GM18517 (cell line): ENCODE measurements around the gene MC3R.
"Not testable (repeated sequence)": the region's sequence is repeated elsewhere in the genome, so short reads cannot be mapped to it uniquely, and the experiment has no call there.

Source experiments
- ATAC-seq: cut with Tn5 transposase; IDR thresholded peaks from one replicate; pipeline ENCODE4 v1.9.1; 2021; ENCODE audit warnings: mild to moderate bottlenecking, moderate library complexity; ENCODE audit not compliant: unreplicated experiment

The MC3R gene

DNA sequence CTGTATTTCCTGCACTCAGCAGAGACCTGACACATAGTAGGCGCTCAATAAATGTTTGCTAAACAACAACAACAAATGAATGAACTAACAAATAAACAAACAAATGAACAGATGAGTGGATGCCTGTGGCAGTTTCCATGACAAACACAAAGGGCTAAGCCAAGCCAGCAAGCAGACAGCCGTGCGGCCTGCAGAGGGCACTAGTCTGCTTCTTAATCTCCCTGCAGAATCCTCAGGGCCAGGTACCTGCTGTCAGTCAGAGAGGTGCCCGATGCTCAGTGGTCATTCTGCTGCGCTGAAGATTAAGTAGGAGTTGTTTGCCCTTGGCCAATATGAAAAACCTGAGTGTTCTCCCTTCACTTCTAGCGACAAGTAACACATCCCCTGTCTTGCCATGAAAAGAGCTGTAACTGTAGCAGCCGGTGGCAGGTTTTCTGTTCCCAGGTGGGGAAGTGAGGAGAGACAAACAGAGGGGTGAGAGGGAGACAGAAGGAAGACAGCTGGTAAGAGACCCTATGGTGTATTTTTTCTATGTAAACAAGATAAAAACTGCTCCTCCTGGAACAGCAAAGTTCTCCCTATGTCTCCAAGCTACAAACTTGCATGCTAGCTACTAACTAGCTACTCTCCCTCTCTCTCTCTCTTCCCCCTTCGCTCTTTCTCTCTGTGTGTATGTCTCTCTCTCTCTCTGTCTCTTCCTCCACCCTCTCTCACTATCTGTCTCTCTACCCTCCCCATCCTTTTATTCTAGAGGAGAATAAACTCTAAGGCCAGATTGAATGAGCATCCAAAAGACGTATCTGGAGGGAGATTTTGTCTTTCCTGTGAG, at the start of gene MC3R:
Gene MC3R (plus strand): TSS at position 779 of the 829 bp plus-strand sequence. CDS start 112 bp downstream, outside the sequence.
- ATAC-seq: peak; percentile 59

DNA sequence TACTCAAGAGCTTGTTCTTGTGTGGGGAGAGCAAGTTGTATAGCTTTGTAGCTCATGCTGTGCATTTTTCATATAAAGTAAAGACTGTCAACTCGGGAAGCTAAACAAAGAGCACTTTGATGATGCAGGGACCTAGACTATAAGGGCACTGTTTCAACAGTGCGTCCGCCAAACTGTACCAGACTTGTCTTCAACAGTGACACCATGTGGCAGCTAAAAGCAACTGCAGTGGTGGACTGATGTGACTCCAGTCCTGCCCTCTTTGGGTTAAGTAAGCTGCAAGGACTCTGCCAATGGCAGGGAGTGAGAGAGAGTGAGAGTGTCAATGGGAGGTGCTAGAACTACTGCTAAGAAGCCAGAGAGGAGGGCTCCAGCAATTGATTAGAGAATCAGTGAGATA, 48.1 kb upstream of the MC3R start:
- no peak for ATAC-seq

DNA sequence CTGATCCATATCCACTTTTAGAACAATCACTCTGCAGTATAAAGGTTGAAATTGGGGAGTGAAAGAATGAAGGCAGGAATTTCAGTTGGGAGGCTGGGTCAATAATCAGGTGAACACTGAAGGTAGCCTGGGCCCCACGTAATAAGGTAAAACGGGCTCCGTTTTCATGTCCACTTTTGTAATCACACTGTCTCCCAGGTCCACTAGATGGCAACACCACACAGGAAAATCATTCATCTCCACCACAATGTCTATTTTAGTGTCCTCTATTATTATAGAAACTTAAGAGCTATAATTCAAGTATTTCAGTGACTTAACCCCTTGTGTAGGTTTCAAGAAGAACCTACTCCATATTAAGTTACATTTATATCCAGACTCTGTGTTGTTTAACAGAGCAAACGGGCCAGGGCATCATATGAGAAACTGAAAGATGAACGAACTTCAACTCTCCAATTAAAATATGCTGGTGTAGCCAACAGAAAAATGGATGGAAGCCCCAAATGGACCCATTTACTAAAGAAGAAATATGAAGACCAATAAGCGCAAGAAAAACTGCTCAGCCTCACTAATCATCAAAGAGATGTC, 45.9 kb upstream of the MC3R start:
- no peak for ATAC-seq

DNA sequence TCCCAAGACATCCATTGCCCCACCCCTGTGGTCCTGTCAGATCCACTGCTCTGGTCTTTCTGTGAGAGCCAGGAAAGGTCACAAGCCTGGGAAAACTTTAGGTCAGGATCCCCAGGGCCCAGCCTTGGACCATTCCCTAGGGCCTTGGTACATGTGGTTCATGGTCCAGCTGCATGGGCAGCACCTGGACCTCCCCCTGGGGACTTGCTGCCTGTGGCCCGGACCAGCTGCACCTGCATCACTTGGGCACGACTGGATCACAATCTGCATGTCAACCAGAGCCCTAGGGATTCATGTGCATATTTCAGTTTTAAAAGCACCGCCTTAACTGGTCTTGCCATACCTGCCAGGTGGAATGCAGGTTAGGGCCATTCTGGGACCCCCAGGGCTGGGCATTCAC, 44.3 kb upstream of the MC3R start:
- ATAC-seq: no peak

DNA sequence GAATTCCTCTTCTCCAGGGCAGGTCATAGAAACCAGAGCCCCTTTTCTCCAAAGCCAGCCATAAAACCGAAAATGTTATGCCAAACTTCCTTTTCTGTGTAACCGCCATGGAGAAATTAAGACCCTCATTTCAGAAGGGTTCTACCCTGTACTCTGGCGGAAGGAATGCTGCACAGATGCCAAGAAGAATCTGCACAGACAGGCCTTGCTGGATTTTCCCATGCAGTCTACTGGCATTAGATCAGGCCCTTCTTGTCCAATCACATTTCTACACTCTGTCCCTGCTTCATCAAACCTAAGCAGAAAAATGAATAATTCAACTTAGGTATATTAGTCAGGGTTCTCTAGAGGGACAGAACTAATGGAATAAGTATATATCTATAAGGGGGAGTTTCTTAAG, 43.2 kb upstream of the MC3R start:
- ATAC-seq: no peak

DNA sequence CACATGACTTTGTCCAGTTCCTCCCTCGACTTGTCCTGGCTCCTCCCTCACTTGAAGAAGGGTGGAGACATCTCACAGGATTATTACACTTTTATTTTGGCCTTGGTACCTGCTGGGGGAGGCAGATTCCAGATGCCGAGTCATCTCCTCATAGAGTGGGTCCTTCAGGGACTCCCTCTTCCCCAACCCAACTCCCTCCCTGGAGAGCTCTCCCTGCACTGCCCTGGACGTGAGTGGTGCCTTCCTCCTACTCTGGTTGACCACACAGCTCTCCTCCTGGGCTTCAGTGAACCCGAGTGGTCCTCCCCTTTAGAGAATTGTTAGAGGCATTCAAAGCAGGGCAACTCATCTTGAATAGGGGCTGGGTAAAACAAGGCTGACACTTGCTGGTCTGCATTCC, 40.9 kb upstream of the MC3R start:
- ATAC-seq: no peak

DNA sequence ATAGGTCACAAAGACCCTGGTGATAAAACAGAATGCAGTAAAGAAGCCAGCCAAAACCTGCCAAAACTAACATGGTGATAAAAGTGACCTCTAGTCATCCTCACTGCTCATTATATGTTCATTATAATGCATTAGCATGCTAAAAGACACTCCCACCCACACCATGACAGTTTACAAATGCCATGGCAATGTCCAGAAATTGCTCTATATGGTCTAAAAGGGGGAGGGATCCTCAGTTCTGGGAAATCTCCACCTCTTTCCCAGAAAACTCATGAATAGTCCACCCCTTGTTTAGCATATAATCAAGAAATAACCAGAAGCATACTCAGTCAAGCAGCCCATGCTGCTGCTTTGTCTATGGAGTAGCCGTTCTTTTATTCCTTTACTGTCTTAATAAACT, 40.4 kb upstream of the MC3R start:
- no peak for ATAC-seq

DNA sequence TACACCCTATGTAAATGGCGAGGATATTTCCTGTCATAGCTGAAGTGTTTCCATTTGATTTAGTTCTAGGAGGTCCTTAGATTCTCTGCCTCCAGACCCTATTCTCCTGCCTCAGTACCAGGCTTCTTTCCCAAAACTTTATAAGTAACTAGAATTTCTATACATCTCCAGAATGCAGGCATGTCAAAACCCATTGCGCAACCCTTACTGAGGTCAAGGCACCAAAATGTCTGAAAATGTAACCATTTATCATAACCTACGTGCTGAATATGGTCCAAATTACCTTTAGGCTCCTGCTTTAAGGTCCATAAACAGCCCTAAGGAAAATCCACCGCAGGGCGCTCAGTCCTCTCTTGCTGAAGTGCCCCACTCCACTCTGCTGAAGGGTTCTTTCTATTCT, 37.5 kb upstream of the MC3R start:
- no peak for ATAC-seq

DNA sequence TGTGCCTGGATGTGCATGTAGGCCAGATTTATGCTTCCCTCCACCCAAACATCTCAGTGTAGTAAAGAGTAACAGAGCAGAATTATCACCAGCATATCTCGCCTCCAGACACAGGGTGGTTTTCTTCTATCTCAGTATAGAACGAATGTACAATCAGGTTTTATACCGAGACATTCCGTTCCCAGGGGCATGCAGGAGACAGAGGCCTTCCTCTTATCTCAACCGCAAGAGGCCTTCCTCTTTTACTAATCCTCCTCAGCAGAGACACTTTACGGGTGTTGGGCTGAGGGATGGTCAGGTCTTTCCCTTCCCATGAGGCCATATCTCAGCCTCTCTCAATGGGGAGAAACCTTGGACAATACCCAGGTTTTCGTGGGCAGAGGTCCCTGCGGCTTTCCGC, 36.4 kb upstream of the MC3R start:
- no peak for ATAC-seq

DNA sequence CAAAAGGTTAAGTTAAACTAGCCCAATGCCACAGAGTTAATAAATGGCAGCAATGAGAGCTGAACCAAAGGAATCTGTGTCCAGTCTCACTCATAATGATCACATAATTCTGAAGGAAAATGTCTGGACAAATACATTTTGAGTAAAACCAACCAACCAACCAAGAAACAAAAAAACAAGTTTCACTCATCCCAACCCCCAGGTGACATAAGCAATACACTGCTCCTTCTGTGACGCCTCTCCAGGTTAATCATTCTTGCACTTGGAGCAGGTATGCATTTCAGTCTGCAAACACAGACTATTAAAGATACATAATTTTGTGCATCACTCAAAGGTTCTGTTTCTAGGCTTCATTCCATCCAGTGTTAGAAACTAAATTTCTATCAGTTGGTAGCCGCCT, 35.2 kb upstream of the MC3R start:
- ATAC-seq: no peak

DNA sequence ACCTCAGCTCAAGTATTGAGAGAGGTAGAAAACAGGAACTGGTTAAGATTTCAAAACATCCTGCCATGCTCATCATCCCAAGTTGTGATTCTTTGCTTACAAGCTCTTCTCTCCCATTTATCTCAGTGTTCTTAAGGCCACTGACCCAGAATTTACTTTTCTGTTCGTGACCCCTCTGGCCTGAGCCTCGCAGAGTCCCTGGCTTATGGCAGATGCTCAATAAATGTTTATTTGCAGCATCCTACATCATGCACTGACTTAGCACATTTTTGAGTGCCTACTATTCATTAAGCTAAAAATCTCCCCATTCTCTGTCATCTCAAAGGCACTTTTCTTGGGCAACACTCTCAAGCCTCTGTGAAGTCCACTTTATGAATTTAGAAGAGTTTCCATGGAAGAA, 33.4 kb upstream of the MC3R start:
- ATAC-seq: no peak

DNA sequence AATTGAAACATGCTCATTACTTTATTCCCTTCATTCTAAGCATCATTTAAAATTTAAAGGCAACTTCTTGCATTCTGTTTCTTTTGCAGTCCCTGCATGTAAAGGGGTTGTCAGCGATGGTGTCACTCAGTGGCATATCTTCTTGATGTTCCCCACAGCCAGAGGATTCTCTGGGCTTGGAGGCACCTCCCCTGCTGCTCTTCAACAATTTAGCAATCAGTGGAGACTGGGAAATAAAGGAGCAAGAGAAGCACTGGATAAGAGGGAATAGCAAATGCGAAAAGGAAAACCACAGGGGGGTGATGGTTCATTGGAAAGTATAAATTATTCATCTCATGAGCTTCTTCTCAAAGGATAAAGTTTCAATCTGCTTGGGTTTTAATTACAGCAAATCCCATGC, 30.7 kb upstream of the MC3R start:
- no peak for ATAC-seq

DNA sequence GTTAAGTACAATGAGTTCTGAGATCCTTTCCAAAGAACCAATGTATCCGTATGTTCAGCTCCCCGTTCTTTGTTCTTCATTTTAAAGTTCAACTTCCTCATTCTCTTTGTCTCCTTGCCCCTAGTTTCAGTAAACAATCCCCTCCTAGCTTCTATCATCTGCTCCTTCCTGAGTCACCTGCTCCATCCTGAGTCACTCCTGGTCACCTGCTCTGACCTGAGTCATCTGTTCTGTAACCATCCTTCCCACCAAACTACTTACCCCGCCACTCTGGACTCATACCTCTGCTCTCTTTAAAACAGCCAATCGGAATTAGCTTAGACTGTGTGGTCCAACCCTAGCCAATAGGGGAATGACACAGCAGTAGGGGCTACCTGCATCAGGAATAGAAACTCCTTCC, 27.3 kb upstream of the MC3R start:
- not testable (repeated sequence) for ATAC-seq

DNA sequence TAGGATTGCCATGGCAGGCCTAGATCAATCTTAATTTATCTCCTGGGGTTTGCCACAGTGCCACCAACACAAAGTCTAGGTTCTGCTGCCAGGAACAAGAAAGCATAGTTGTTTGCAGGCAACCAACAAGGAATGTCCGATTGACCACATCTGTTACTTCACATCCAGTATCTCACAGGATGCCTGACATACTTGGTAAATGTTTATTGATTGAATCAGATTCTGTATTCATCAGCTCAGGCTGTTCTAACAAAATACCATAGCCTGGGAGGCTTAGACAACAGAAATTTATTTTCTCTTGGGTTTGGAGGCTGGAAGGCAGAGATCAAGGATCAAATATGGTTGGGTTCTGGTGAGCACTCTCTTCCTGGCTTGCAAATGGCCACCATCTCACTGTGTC, 26.3 kb upstream of the MC3R start:
- ATAC-seq: no peak

DNA sequence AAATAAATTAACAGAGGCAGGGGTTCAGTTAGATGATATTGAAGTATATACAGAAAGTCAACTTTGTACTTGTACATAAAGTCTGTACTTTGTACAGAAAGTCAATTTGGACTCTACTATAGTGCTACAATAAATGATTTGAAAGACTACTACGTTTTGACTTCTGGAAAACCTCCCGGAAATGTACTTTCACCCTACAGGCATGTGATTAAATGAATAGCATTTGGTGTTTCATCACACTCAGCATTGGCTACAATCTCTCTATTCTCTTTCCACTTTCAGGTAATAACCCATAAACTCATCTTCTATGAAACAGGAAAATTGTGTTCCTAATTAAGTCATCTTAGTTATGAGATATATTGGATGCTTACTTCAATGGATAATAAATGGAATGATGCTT, 25.6 kb upstream of the MC3R start:
- ATAC-seq: no peak

DNA sequence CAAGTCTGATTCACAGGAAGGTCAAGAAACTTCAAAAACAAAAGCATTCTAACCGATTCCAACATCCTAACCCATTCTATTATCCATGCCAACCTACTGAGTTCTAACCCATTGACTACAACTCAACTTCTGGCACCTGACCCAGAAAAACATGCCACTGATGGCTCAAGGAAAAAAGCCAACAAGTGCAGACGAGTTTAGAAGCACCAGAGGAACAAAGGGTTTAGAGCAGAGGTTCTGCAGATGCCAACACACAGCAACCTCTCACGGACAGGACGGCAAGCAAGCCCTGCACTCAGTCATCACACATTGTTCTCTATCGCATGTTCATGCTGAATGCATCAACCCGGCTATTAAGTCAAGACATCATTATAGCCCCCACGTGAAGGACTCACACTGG, 25.2 kb upstream of the MC3R start:
- no peak for ATAC-seq

DNA sequence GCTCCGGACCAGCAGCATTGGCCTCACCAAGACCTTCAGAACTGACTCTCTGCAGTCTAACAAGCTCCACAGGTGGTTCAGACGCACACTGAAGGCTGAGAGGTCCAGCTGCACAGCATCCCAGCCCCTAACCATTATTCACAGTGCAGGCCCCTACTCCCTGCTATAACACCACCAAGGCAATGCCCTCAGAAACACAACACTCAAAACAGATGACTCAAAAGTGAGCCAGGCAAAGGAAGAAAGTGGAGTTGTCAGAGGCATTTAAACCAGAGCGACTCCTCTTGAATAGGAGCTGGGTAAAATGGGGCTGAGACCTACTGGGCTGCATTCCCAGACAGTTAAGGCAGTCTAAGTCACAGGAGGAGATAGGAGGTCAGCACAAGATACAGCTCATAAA, 20.5 kb upstream of the MC3R start:
- no peak for ATAC-seq

DNA sequence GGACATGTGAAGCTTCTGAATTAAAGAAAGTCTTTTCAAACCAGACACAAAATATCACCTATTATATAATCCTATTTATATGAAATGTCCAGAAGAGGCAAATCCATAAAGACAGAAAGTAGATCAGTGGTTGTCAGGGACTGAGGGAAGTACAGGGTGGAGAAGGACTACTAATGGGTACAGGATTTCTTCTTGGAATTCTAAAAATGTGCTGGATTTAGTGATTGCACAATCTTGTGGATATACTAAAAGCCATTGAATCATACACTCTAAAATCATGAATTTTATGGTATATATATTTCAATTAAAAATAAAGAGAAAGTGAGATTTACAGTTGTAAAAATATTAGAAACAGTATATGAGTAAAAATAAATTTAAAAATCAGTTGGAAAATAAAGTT, 18.7 kb upstream of the MC3R start:
- no peak for ATAC-seq

DNA sequence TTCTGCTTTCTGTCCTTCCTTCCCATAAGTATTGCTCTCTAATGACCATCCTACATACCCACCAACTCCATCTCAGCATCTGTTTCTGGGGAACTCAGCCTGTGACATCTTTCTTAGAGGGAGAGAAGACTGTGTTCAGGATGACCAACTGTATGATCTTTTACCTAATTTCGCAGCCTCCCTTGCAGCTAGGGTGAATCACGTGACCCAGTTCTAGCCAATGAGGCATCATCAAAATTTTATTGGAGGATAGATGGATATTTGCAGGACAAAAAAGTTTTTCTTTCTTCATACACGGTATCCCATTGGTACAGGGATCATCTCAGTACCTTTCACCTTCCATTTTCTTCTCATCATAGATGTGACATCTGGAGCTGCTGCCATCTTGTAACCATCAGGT, 14.4 kb upstream of the MC3R start:
- ATAC-seq: no peak

DNA sequence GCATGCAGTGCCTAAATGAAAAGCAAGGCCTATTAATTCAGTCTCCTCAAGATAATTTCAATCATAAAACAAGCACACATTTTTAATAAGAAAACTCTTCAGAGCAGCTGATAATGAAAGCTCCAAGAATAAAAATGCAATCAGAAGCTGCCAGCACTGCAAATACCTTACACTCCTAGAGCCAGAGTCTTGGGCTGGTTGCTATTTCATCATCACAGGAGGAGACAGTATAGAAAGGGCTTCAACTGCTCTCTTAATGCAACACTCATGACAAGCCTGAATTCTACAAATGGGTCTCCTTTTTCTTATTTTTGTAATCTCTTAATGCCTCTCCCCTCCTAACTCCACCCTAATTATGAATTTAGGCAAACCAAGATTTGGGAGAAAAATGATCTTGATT, 11.2 kb upstream of the MC3R start:
- ATAC-seq: no peak

DNA sequence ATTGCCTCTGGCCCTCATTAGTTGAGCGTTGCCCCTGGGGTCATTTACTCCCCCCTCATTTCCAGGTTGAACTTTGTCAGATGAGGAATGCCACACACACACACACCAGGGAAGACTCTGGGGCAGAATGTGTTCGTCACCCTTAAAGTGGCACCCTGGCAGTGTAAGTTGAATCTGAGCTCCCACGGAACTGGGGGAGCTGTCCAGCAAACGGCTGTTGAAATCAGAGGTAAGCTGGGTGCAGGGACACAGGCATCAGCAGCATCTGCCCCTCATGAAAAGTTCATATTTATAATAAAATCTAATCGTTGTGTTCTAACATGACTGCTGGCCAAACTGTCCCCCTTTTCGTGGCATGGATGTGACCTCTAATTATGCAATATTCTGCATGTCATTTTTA, 4.3 kb upstream of the MC3R start:
- no peak for ATAC-seq

DNA sequence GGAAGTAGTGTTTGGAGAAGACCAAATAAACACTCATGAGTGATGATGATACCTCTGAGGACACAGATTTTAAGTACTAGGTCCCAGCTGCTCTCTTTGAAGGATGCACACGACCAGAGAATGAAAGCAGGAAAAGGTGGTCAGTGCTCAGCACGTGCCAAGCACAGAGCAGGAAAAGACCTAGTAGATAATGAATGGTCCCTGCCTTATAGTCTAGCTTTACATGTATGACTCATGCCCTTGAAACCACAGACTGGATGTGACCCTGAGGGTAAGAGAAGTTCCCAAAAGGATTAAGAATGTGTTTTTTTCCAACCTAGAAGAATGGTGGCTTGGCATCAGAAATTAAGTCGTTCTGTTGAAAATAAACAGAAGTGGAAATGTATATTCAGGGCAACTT, 2.8 kb upstream of the MC3R start:
- no peak for ATAC-seq
